PC-3 (cell line): ENCODE results near the gene SAMD9.

Source experiments
- CTCF ChIP-seq: fragments of 300-600 bp; sonication (generic); conservative IDR thresholded peaks from 2 replicates; pipeline ENCODE4 v1.5.1; 2017; ENCODE audit warnings: antibody characterized with exemption, low read depth, mild to moderate bottlenecking, low read length
- EZH2 ChIP-seq: fragments of 300-600 bp; sonication (generic); IDR thresholded peaks from one replicate; pipeline ENCODE4 v1.6.1; 2017; ENCODE audit warnings: antibody characterized with exemption, mild to moderate bottlenecking, low read length; ENCODE audit not compliant: unreplicated experiment
- EZH2phosphoT487 ChIP-seq: fragments of 300-600 bp; sonication (generic); IDR thresholded peaks from 2 replicates; pipeline ENCODE4 v1.6.1; 2018; ENCODE audit warnings: mild to moderate bottlenecking, antibody characterized with exemption, low read length, borderline replicate concordance

GRCh38 chr7:93092757-93093370 is 24.9 kb downstream of the SAMD9 start:
- peak; percentile 64 for TF ChIP-seq CTCF
- TF ChIP-seq EZH2phosphoT487, result no peak
- TF ChIP-seq EZH2, result no peak
